GM11168 (cell line): ENCODE data around the gene NELFCD.
"Not testable (repeated sequence)": the region's sequence is repeated elsewhere in the genome, so short reads cannot be mapped to it uniquely, and the experiment has no call there.

Source experiments
- in situ Hi-C: fragments of 300-500 bp; cut with MboI; formaldehyde crosslinking; loops from one replicate; pipeline ENCODE4 v1.12.0; 2022; ENCODE audit warnings: low sequenced_read_pairs; ENCODE audit not compliant: unreplicated experiment

Gene NELFCD

GRCh38 chr20:59006167-59006863 is 25.3 kb downstream of the NELFCD start:
- in situ Hi-C loops, result loop anchor here (5.0 kb wide), 1 partner anchor 36 kb away; the partner anchor contains the start of gene PRELID3B

- in situ Hi-C loops, result loop anchor here (5.0 kb wide), 1 partner anchor 35 kb away; the partner anchor contains the start of gene PRELID3B
Observed at GRCh38 chr20:59006864-59007664, 26.0 kb downstream of the NELFCD start, which contains the start of gene CTSZ. CTSZ (minus strand) TSS chr20:59007254; CDS start chr20:59007128, 126 bp downstream.

DNA sequence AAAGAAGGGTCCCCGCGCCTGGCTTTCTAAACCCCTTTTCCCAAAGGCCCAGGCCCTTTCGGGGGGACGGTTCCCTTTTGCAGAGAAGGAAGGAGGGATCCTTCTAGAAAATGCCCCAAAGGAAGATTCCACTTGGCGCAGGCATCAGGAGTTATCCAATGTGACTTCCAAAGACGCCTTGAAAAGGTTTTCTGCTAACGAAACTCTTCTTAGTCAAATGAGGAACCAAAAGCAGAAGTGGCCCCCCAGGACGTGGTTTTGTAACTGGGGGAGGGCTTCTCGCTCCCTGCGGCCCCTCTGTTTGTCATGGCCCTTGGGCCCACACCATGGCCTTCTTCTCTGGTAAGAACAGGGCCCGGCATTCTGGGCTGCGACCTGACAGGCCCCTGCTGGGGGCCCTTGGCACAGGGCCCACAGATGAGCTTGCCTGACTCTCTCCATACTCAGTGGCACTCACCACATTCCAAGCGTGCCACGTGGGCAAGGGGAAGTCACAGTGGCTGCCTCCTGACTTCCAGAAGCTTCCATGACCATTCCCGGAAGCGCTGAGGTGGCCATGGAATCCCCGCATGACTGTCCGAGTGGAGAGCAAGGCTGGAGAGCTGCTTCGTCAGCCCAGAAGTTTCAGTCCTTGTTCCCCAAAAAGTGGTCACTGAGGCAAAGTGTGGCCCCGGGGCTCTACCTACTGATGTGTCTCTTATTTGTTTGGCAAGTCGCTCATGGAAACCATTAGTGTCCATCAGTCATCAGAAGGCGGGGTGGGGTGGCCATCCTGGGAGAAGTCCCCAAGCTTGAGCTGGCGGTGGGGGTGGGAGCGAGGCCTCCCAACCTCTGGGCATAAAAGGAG is 26.8 kb downstream of the NELFCD start:
- in situ Hi-C loops, result loop anchor here (5.0 kb wide), 1 partner anchor 34 kb away; the partner anchor contains the start of gene PRELID3B

- in situ Hi-C loops, result loop anchor here (5.0 kb wide), 1 partner anchor 33 kb away; the partner anchor contains the start of gene PRELID3B
Observed at GRCh38 chr20:59008715-59009336, 27.8 kb downstream of the NELFCD start.

GRCh38 chr20:59010321-59010994 is 29.4 kb downstream of the NELFCD start:
- in situ Hi-C loops, result no loop called here

DNA sequence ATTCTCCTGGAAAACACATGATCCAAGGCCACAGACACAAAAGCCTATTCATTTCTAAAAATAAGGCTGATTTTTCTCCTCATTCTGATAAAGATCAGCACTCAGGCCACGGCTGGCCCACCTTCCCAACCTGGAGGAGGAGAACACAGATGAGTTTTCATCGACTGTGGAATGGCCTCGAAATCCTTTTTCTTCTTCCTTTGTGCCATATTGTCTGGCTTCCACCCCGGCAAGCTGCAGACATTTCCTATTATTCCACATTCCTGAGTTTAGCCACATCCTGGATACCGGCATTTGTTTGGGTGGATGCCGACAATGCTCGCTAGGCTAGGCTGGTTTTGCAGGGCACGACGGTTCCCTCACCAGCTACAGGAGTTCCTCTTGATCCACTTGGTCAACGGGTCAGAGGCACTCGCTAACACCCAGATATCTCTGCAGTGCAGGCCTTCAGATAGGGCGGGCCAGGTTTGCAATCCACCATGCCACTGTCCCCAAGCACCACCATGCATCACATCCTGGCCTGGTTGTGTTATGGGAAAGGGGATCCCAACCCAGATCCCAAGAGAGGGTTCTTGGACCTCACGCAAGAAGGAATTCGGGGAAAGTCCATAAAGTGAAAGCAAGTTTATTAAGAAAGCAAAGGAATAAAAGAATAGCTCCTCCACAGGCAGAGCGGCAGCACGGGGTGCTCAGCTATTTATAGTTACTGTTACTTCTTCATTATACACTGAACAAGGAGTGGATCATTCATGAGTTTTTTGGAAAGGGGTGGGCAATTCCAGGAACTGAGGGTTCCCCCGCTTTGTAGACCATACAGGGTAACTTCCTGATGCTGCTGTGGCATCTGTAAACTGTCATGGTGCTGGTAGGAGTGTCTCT is 30.2 kb downstream of the NELFCD start:
- in situ Hi-C loops, result no loop called here

DNA sequence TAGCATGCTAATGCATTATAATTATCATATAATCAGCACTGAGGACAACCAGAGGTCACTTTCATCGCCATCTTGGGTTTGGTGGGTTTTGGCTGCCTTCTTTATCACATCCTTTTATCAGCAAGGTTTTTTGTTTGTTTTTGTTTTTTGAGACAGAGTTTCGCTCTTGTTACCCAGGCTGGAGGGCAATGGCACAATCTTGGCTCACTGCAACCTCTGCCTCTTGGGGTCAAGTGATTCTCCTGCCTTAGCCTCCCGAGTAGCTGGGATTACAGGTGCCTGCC is 30.8 kb downstream of the NELFCD start:
- in situ Hi-C loops, result not testable (repeated sequence)

DNA sequence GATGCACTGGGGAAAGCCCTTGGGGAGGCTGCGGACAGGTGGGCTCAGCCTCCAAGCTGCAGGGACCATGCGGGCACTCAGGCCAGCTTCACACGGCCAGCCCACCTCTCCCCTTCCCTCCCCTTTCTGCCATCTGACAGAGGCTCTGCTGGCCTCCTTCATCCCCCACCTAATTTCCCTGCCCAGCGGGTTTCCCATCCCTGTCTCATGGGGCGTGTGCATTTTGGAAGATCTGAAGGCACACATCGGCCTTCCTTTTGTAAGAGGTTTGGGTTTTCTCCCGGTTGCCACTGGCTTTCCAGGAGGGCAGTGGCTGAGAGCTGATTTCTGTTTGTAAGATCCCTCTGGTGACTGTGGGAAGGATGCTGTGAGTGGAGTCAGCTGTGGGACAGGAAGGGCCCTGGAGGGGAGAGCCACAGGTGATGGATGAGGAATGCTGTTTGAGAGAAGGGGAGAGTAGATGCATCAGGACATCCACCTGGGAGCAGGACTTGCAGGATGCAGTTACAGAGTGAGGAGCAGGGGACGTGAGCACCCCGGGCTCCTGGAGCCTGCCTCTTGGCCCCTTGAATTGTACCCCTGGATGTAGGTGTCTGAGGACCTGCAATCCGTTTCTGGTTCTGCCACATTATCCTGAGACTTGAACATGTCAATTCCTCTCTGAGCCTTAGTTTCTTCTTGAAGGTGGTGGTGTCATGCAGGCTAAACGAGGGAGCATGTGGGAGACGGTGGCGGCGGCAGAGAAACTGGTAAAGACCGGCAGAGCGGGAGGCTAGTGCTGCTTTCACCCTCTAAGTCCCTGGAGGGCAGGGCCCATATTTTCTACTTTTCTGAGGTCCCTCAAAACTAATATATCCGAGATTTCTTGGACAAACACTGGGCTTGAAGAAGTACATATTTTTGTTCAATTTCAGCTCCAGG is 32.2 kb downstream of the NELFCD start:
- in situ Hi-C loops, result no loop called here

GRCh38 chr20:59013959-59014608 is 33.0 kb downstream of the NELFCD start:
- in situ Hi-C loops, result no loop called here

DNA sequence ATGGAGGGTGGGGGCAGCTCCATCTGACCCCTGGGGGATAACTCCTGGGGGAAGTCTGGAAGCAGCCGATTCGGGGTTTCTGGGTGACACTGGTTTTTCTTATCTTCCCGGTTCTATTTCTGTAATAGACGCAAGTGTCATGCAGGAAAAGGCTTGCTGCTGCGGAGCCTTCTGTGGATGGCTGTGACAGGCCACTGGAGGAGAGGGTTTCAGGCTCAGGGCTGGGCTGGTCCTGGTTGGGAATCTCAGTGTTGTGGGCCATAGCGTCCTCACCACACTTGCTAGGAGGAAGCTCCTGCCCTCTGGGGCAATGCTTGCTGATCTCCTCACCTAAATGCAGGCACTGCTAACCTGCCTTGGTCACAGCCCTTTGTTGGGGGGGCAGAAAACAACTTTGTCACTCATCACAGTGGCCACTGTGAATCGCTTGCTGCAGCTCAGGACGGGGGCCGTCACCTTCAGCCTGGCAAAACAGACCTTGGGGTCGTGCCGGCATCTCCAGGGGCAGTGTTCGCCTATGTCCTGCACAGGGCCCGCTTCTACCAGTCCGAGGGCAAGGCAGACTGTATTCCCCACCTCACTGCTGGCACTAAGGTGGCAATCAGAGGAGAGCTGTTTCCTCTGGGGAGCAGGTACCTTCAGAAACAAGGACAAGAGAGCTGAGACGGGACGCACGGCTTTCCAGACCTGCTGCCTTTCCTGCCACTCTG is 33.8 kb downstream of the NELFCD start:
- in situ Hi-C loops, result no loop called here

DNA sequence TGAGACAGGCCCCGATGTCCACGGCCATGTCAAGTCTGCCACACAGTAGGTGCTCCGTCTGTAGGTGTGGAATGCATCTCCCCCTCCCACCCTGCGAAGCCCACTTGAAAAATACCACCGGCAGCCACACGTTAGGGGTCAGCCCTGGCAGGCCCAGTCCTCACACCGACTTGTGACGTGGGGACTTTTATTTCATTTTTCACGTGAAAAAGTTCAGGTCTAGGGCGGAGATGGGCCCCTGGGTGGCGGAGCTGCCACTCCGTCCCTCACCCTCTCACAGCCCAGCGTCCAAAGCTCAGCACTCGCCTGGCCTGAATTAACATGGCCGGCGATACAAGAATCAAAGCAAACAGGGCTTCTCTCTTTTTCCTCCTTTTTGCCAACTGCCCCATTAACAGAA is 34.4 kb downstream of the NELFCD start:
- in situ Hi-C loops, result no loop called here

DNA sequence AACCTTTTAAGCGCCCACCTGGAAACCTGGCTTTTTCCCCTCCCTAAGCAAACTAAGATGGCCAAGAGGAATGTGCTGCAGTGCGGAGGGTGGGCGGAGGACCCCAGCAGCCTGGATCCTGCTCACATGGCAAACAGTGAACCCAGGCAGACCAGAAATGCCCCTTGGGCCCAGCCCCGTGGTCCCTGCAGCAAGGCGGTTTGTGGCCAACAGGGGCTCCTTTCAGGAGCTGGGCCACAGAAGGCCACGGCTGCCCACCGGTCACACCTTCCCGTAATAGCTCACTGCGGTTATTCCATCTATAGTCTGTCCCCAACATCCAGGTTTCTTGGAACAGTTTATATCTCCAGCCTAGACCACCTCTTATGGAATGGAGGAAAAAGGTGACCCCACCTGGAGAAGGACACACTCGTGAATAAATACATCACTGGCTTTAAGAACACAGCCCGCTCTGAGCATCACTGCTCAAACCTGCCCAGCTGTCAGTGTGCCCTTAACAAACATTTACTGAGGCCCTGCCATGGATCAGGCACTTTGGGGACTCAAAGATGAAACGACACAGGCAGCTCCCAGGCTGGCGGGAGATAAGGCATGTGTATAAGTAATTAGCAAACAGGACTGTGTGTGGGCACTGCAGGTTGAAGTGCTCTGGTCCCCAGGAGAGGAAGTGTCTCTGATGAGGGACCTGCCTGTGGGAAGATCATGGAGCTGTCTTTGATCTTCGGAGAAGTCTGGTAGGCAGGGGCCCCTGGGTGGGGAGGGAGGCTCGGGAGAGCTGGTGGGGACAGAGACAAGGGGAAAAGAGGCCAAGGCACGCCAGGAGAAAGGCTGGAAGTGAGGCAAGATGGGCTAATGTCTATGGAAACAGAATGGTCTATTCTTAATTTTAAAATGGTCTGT is 35.0 kb downstream of the NELFCD start:
- in situ Hi-C loops, result no loop called here

GRCh38 chr20:59016795-59017492 is 35.9 kb downstream of the NELFCD start:
- in situ Hi-C loops, result no loop called here

DNA sequence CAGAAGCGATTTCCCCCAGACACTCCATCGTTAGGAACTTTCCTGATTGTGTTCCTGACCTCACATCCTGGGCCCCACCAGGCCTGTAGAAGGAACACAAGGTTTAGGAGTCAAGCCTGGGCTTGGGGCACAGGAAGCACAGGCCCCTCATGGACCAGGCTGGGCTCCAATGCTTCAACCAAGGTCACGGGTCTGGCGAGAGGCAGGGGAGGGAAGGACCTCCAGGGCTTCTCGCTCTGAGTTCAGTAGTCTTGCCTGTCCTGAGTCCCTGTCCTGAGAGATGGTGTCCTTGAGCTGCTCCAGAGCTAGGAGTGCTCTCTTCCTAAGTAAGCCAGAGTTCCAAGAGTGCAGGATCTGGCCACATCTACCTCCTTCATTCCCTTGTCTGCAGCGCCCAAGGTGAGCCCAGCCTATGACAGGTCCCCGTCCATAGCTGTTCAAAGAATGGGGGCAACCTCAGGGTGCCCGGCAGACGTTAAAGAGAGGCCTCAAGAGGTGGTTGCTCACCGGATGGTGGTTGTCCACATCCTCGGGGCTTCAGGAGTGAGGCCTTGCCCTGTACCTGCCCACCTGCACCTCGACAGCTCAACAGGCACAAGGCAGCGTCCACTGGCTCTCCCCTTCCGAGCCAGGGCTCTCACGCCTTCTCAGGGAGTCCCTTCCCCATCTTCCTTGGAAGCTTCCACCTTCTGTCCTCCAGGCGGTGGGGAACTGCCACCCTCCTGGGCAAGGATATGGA is 36.6 kb downstream of the NELFCD start:
- in situ Hi-C loops, result no loop called here
